HG03175 (cell line): ENCODE results near the gene CDH7.

Experiments
- ATAC-seq: cut with Tn5 transposase; IDR thresholded peaks from one replicate; pipeline ENCODE4 v1.9.1; 2021; ENCODE audit warnings: mild to moderate bottlenecking, moderate library complexity; ENCODE audit not compliant: unreplicated experiment

CDH7 gene, protein sequence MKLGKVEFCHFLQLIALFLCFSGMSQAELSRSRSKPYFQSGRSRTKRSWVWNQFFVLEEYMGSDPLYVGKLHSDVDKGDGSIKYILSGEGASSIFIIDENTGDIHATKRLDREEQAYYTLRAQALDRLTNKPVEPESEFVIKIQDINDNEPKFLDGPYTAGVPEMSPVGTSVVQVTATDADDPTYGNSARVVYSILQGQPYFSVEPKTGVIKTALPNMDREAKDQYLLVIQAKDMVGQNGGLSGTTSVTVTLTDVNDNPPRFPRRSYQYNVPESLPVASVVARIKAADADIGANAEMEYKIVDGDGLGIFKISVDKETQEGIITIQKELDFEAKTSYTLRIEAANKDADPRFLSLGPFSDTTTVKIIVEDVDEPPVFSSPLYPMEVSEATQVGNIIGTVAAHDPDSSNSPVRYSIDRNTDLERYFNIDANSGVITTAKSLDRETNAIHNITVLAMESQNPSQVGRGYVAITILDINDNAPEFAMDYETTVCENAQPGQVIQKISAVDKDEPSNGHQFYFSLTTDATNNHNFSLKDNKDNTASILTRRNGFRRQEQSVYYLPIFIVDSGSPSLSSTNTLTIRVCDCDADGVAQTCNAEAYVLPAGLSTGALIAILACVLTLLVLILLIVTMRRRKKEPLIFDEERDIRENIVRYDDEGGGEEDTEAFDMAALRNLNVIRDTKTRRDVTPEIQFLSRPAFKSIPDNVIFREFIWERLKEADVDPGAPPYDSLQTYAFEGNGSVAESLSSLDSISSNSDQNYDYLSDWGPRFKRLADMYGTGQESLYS

DNA sequence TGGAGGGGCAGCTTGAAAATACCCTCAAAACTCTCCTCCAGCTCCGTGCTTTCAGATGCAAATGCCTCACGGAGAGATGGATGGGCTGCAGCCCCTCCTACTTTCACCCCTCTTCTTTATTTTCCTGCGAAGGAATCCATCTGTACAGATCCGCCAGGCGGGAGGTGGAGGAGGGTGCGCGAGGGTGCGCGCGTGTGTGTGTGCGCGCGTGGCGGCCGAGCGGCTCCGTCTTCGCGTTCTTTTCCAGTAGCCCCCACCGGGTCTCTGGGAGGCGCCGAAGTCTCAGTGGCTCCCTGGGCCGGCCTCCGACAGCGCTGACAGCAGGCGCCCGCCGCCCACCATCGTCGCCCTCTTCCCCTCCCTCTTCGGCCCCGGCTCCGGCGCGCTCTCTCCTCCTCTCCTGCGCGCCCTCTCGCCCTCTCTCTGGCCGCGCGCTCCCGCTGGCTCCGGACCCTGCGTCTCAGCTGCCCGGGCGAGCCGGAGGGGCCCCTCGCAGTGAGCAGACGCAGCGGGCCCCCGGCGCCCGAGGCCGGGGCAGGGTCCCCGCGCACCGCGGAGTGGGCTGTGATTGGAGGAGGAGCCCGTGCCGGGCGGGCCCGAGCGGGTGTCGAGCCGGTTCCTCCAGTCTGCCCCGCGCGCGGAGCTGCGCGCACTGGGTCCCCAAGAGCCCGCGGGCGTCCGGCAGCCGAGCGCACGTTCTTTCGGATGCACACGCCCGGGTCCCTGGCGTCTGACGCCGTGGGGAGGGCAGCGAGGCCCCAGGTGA lies at the start of gene CDH7:
TSS of gene CDH7 (plus strand) at position 624 of the 766 bp plus-strand sequence. CDS start 11,831 bp downstream, outside the sequence.
- ATAC-seq, result no peak

DNA sequence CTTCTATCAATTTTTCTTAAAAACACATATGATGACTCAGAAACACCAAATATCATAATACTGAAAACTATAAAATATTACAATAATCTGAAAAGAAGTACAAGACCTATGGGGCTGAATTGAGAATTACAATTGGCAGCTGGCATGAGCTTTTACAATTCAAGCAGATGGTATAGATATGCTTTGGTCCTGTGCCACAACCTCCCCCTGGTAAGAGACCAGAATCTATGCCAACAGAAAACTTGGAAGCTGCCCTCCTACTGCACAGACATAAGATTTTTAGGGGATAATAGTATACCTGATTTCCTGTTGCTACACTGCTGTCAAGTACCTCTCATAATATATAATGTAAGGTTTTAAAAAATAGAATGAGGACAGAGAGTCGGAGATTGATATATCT lies 46.8 kb upstream of the CDH7 start:
- no peak for ATAC-seq

DNA sequence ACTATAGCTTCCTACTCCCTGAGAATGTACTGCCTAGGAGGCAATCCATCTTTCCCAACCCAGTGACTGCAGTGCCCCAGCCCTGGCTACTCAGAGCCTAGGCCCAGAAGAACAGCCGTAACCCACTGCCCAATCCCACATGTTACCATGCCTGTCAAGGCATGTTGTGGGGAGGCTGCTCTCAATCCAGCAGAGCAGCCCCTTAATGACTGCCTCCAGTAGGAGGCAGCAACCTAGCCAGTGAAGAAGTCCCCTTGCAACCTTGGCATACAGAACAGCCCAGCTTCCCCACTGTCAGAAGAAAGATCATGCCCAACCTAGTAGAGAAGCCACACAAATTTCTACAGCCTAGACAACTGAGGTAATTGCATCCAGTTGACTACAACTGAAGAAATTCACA lies 44.2 kb upstream of the CDH7 start:
- ATAC-seq, result no peak

DNA sequence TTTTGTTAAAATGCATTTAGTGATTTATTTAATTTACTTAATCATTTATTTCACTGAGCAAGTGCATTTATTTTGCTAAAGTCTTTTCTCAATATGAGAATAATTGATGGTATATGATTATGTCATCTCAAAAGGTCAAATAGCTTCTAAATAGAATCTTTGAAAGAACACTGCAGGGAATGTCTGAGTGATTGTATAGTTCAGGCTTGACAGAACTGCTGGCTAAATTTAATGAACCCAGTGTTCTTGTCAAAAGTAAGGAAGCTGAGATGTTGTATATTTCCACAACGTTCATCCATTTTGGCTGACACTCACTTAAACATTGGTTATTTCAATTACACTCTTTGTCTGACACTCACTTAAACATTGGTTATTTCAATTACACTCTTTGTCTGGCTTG lies 39.3 kb upstream of the CDH7 start:
- ATAC-seq, result no peak

DNA sequence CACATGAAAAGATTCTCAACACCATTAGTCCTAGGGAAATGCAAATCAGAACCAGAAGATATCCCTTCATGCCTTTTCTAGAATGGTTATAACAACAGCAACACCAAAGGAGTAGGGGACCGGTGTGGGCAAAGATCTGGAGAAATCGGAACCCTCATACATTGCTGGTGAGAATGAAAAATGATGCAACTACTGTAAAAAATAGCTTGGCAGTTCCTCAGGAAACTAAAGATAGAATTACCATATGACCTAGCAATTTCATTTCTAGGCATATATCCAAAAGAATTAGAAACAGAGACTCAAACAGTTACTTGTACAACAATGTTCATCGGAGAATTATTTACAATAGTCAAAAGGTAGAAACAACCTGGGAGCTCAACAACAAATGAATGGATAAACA lies 29.2 kb upstream of the CDH7 start:
- ATAC-seq, result no peak

DNA sequence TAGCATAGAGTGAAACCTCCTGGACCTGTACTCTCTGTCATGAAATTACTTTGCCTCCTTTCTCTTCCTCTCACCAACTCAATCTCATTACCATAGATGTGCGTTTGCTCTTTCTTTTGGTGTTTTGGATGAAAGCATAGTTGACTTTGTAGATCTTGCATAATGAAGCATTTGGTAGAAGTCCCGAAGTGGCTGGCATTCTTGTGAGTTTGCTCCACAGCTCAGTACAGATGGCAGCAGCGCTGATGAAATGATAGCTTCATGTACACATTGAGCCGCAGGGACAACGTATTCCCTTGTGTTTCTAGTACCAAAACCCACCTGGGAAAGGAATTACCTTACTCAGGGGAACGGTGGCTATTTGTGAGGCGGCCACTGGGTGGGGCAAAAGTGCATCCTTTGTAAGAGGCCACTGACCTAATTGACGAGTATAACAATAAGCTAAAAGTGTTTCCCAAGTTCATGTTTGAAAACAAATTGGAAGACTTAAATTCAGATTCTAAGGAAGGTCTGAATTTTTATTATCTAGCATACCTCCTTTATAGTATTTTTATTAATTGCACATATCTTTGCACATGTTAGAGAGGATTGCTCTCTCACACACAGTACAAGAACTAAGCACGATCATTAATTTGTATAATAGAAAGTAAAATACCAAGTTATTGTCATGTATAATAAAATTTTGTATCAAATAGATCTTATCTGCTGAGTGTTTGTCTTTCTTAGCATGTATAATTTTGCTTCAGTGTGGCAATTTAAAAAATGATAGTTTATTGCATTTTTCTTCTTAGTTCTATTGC lies 25.4 kb upstream of the CDH7 start:
- ATAC-seq, result no peak

DNA sequence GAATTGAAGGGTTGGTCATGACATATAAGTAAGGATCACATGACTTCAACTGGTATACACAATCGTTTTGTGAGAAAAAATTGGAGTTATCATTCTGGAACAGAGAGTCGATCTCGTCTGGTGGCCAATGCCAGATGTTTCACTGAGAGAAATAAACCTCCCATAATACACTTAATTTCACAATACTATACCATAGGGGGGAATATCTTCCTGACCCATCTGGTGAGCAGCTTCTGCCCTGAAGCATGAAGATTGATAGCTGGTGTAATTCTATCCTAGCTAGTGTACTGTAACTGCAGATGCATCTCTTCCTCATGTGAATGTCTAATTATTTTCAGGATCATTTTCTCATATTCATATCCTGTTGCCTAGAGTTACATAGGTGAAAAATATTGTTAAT lies 15.7 kb upstream of the CDH7 start:
- no peak for ATAC-seq

DNA sequence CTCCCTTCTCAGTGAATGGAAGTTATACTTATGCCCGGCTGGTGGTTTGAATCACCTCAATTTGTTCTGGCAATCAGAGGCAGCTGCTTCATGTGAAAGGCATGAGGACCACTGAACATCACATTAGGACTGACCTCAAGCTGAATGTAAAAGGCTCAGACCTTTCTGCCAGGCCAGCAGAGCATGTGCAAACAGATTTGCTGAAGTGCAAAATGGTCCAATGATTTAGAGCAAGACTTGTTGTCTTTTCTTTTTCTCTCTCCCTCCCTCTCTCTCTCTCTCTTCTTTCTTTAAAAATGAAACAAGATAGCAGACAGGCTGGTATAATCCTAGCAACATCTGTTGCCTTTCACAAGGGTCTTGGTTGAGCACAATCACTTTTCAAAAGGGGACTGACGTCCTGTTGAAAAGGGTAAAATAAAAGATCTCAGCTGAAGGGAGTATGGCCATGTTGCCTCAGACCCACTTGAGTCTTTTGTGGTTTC lies 13.3 kb upstream of the CDH7 start:
- ATAC-seq, result no peak

DNA sequence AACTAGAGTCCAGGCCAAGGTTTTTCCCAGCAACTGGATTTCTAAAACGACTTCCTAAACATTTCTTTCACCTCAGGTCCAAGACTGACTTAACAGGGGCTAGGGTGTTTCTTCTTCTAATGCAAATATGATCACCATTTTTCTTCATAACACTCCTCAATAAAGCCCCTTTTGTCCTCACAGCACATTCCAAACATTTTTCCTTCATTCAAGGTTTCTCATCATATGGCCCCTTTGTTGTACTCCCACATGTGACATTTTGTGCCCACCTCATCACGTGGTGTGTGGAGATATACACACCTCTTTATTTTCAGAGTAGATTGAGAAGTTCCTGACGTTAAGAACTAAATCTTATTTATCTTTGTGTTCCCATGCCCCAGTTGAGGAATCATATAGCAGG lies 3.9 kb upstream of the CDH7 start:
- ATAC-seq, result no peak

DNA sequence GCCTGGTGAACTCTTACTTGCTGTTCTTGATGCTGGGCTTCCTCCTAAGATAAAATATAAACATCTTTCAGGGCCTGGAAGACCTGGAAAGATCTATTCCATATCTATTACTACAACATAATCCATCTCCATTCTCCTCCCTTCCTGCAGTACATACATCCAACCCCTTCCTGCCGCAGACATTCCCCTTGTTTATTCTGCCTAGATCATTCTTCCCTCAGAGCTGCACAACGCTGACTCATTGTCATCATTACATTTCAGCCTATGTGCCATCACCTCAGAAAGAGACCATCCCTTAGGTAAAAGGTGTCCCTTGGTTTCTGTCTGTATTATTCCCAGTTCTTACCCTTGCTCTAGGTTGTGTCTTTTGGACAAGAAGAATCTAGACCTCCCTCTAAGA lies 2.5 kb upstream of the CDH7 start:
- no peak for ATAC-seq

DNA sequence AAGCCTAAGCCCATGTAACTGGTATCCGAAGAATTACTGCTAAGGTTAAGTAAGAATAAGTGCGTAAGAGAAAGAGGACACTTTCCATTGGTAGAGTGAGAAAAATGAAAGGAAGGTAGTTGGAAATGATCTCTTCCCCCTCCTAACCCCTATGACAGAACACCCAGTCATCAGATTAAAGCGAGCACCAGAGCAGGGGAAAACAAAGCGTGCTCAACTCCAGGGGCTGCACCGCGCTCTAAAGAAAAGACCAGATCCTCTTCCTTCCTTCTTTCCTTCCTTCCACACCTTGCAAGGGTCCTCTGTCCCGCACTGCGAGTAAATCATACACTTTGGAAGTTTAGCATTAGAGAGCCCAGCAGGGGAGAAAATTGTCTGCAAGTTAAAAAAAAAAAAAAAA lies 971 bp upstream of the CDH7 start:
- ATAC-seq, result no peak

DNA sequence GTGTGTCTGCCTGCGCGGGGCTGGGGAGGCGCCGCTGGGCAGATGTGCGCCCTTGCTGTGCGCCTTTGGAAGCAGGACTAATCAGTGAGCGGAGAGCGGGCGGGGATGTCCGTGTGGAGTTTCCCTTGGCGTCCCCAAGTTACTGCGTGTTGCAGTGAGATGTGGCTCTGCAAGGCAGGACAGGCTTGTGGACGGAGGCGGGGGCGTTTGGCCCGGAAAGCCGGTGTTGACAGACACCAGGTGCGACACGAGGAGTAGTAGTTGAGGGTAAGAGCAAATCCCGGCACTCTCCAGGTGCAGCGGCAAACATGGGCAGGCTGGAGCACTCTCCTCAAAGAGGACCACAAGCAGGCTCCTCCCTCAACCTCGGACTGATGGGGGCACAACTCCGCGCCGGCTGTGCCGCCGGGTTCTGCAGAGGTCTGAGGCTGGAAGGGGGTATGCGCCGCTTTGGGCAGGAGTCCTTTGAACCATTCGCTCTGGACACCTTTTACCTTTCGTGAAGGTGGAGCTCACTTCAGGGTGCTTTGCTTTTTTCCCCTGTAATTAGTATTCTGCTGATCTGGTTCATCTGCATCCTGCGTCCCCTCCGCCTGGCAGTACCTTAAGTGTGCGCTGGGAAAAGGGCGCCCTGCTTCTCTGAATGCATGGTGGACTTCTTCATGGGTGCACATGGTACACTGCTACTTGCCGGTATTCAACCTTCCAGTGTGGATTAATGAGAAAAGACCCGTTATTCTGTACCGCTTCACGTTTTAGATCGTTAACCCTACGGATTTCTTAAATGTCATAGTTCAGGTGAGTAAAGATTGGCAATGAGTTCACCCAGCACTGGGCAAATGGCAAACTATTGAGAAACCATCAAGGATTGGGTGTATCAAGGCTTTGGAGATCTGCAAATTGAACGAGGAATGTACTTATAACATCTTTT lies 608 bp downstream of the CDH7 start:
- ATAC-seq, result no peak

DNA sequence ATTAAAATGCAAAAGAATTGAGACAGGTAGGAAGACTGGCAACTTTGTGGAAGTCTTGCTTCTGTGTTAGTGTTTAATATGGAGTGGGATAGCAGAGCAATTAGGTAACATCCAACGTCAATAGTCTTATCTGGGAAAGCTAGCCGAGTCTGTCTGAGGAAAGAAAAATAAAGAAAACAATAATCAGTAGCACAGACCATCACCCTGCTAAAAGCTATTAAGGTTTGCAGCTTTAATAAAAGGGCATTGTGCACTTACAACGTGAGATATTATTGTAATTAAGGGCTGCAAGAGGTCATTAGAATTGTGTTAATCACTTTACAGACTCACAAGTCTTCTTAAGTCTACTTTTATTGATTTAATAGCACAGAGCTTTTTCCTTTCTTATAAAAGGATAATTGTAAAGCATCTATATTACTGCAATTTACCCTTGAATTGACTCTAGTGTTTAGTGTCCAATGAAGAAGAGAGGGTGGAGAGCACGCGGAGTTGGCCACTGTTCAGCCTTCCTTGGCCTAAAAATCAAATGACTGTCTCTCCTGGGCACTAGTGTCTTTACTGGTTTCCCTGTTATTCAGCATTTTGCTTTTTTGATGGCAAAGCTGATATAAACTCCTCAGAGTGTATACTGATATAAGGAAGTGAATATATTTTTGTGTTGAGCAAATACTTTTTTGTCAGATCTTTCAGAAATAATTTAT lies 2.0 kb downstream of the CDH7 start:
- ATAC-seq, result no peak

DNA sequence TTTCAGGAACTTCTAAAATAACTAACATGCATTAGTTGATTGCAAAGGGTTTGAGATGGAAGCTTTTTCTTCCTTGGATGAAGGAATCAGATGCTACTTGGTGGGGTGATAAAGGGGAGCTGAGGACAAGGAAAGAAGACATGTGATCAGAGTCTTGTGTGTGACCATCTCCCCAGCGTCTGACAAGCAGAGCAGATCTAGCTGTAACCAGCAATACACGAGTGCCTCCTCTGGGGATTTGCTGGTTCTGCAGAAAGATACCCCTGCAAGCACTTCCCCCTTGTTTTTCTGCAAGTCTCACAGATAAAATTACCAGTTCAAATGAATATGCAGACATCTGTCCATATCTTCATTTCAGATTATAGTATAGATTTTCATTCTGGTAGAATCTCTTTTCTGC lies 2.7 kb downstream of the CDH7 start:
- no peak for ATAC-seq

DNA sequence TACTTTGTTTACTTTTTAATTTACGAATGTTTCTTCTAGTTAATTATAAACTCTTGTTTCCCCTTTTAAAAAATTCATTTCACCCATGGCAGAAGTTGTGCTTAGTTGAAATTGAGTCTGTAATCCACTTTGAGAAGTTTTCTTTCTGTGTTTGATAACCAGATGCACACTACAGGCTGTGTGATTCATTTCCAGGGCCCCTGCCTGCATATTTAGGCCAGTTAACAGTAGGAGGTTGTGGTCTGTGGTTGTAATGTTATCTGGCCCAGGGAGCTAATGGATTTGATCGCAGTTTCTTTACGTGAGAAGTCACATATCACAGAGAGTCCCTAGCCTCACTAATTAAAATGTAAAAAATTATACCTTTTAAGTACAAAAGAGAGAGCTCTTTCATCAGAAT lies 3.3 kb downstream of the CDH7 start:
- ATAC-seq, result no peak

DNA sequence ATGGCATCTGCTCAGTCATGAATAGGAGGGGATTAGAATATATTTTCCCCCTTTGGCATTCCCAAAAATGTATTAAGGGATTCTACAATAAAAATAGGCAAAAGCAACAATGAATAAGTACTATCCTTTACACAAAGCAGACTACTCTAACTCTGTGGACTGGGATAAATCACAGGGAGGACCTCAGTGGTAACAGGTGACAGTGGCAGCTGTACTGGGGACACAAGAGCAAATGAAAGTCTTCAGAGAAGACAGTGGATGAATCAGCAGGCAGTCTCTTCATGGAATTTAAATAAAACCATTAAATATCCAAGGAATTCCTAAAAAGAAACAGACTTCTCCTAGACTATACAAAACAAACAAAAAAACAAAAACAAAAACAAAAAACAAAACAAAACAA lies 4.8 kb downstream of the CDH7 start:
- no peak for ATAC-seq

DNA sequence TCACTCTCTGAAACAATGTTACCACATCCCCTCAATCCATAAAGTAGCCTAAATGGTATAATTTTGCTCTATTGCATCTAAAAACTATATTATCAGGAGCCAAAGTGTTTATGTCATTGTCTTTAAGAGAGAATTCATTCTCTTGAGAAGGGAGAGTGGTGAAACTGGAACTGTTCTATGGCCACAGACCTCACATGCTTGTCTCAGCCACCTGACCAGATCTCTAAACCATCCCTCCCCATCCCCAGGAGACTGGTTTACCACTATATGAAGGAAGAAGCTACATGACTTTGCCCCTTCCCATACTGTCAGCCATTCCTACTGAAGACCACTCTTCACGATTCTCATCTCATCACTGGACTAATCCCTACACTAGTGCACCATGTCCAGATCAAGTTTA lies 9.6 kb downstream of the CDH7 start:
- ATAC-seq, result no peak

DNA sequence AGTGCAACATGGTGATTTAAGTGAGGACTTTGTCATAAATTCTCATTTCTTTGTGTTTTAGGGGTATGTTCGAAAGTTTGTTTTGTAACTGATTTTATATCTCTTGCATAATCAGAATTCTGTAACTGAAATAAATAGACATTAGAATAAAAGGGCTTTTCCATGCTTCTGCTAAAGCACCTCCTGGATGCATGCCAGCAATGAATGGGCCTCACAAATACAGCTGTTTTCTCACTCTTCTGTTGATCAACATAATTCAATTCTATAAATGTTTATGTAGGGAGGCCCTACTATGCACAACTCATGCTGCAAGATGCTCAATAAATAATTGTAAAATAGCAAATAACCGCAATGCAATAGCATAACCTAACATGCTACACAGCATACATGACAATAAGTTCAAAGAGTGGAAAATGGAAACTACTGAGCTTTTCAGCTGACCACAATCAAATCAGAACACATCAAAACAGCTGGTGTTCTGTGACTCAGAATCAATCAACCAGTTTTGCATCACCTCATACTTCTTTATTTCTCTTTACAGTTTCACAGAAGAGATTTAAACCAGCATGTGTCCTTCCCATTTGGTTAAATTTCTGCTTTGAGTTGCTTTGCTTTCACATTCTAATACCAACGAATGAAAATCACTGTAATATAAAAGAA lies 11.0 kb downstream of the CDH7 start:
- no peak for ATAC-seq
